A673 (cell line): Measurements from ENCODE around the gene PLEKHG4.

Experiments used
- CTCF ChIP-seq: fragments of 300-800, 200-600 bp; sonication (generic); conservative IDR thresholded peaks from 2 replicates; pipeline ENCODE4 v1.5.1; 2017; ENCODE audit warnings: low read depth, mild to moderate bottlenecking, antibody characterized with exemption, low read length, moderate library complexity, mixed read lengths
- EZH2 ChIP-seq: fragments of 200-600 bp; sonication (generic); IDR thresholded peaks from 2 replicates; pipeline ENCODE4 v1.6.1; 2017; ENCODE audit warnings: borderline replicate concordance, low read depth, mild to moderate bottlenecking, mixed read lengths, antibody characterized with exemption, low read length; ENCODE audit not compliant: poor library complexity, severe bottlenecking

DNA sequence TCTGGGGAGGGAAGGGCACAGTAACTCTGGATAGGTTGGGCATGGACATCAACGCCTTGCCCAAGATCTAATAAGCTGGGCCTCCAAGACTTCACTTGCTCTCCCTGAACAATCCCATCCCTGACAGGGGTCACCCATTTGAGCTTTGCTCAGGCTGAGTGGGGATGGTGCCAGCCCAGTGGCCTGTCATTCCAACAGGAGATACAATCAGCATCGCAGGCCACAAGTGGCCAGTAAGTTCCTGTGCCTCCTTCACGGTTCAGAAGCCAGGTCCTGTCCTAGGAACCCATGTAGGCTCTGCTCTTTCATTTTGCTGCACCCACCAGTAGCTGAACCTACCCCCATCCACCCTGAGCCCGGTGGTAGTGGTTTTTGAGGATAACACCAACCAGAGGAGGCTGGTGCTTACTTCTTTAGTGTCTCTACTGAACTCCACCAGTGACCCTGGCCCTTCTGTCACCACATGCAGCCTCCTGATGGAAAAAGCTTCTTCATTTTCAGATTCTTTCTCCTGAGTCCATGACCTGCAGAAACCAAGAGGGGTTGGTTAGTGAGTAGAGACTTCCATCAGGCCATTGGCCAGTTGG lies 14.9 kb downstream of the PLEKHG4 start:
- TF ChIP-seq CTCF (no peak), EZH2 (no peak)
